T-helper 1 cell treated with Interleukin-12 subunit alpha and Interleukin-12 subunit beta and Interleukin-4 antibody, amounts not matched to agents 30 ng/mL and 1 ng/mL, for 36 hours (primary cell): ENCODE results near the gene SH3BP4. TPM values are rescaled to one million over a fixed set of nuclear protein-coding genes. Genes with fewer than 3 reads are reported as not detected.

Experiments
- intact Hi-C: fragments of 100-400 bp; cut with micrococcal nuclease; formaldehyde crosslinking; loops from one replicate; pipeline ENCODE4 v1.15.1; 2024
- total RNA-seq: library from RNA; stranded (reverse); gene quantifications from 2 replicates; pipeline ENCODE4 v1.2.3, GENCODE V29; 2022

SH3BP4 gene
- total RNA-seq, 1 donor from 2014 or later: 0.12 TPM

DNA sequence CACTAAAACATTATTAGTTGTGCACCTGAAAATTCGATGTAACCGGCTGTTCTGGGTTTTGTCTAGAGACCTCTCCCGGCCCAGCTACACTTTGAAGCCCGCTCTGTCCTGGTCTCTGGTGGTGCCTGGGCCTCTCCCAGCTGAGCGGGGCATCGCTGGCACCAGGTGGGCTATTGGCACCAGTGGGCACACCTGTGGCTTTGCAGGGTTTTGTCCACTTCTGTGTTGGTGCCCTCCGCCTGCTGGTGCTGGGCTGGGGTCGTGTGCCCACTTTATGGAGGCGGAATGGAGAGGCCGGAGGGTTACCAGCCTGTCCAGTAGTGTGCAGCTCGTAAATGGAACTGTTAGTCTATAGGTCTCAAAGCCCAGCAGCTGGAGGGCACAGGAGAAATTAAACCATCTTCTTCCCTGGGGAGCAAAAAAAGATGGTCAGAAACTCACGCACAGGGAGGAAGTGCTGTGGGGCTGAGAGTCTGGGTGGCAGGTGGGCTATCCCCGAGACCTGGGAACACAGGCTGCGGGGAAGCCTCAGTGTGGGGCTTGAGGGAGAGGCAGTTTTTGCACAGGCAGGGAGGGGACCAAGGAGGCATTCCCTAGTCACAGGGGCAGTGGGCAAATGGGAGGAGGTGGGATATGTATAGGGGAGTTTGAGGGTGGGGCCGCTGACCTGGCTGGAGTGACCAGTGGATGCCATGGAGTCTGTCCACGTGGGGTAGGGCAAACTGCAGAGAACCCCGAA, 30.4 kb downstream of the SH3BP4 start:
- intact Hi-C loops: no loop called here

DNA sequence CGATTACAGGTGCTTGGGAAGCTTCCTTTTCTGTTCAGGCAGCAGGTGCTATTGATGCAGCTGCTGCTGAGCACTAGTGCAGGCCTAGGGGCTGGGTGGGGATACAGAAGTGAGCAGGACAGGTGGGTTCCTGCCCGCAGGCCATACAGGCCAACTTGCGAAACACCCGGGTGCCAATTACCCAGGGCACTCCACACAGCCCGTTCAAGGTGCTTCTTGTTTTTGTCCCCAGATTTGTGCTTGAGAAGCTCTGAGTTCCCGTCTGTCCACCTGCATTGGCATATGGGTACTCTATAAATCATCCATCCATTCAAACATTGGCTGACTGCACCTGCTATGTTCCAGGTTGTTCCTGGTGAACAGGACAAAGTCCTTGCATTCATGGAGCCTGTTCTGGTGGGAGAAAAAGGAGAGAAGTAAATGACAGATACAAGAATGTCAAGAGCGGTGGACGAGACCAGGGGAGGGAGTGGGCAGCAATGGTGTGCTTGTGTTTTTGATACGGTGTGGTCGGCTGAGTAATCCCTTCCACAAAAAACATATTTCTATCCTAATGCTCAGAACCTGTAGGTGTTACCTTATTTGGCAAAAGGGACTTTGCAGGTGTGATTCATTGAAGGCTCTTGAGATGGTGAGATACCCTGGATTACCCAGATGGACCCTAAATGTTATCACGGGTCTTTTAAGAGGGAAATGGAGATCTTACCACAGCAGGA, 31.4 kb downstream of the SH3BP4 start:
- intact Hi-C loops: no loop called here

DNA sequence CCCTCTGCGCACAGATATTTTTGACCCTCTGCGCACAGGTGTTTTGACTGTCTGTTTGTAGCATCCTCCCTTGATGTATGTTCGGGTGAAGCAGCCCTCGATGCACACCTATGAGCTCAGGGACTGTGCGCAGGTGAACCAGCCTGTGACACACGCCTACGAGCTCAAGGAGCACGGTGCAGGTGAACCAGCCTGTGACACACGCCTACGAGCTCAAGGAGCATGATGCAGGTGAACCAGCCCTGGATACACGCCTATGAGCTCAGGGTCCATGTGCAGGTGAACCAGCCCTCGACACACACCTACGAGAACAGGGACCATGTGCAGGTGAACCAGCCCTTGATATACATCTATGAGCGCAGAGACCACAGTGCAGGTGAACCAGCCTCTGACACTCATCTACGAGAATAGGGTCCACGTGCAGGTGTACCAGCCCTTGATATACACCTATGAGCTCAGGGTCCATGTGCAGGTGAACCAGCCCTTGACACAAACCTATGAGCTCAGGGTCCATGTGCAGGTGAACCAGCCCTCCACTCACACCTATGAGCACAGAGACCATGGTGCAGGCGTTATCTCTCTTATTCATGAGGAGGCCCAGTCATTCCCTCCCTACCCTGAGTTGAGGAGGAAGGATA, 33.9 kb downstream of the SH3BP4 start:
- intact Hi-C loops: no loop called here

DNA sequence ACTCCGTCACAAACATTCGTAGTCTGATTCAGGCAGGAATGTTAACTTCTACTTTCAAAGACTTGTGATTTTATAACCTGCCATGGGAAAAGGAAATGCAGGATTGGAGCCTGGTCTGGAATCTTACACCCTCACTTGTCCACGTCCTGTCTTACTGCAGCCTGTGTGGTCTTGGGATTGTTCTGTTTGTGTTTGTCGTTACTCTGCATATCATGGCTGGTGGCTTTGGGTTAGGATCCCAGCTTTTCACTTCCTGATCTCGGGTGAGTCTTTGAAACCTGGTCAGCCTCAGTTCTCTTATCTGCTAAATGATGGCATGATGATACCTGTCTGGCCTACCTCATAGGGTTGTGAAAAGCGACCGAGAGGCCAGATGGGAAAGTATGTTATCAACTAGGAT, 34.6 kb downstream of the SH3BP4 start:
- intact Hi-C loops: no loop called here

DNA sequence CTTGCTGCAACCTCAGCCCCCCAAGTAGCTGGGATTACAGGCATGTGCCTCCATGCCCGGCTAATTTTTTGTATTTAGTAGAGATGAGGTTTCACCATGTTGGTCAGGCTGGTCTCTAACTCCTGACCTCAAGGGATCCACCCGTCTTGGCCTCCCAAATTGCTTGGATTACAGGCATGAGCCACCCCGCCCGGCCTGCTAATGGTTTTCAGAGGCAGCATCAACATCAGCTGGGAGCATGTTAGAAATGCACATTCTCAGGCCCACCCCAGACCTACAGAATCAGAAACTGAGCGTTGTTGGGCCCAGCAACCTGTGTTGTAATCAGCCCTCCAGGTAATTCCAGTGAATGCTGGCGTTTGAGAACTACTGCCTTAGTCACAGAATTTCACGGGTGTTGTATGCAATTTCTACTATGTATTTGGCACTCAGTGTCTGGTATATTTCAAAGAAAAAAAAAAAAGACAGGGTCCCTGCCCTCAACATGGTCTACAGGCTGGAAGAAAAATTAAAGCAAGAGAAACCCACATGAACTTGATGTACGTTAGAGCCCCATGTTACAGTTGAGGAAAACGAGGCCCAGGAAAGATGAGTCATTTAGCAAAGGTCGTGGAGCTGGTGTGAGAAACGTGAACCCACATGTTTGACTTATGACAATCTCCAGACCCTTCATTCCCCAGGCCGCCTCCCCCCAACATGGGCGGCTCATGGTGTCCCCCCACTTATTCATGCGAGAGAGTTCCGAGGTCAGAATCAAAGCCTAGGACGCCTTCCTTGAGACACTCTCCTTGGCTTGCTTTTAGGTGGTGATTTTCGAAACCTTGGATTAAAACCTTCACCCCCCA, 35.3 kb downstream of the SH3BP4 start:
- intact Hi-C loops: no loop called here

DNA sequence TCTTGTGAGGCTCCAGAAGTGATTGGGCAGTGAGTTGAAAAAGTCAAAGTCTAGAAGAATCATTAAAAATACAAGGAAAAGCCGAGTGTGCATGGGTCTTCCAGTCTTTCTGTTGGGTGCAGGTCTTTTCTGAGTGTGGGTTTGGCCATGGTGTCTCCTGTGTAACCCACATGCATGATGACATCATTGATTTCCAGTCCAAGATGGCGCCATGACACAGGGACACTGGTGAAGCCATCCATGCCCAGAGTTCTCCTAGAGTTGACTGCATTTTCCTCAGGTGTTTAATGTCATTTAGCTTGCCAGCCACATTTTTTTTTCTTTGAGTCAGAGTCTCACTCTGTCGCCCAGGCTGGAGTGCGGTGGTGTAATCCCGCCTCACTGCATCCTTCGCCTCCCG, 35.9 kb downstream of the SH3BP4 start:
- intact Hi-C loops: no loop called here

DNA sequence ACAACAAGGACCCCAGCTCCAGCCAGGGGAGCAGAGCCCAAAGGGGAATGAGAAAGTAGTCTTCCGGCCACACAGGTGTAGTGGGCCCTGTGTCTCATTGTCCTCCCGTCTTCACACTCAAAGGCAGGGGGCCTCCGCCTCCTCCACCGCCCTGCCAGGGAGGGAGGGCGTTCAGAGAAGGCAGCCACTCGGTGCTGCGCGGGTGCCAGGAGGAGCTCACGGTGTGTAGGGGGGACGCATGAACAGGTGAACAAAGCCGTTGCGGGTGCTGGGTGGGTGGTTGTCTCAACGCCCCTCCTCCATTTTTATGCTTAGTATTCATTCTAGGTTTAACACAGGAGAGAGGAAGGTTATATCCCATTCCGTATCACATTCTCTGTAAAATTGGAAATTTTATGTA, 36.7 kb downstream of the SH3BP4 start:
- intact Hi-C loops: no loop called here

DNA sequence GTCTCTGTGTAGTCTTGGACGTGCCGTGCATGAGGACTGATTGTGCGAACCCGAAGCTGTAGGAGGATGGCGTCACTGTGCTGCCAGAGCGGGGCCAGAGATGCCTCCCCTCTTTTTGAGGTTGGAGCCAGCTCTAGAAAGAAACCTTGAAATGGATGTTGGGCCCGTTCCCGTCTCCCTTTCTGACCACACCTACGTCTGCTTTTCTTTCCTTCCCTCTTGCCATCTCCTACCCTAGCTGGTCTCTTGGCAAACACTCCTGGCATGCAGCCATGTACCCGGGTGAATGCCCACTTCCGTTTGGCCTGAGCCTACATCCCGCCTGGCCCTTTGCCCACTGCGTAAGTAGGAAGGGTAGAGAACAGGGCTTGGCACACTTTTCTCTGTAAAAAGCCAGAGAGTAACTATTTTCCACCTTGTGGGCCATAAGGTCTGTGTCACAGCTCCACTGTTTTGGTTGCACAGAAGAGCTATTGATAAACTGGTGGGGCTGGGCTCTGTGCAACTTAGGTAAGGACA, 37.4 kb downstream of the SH3BP4 start:
- intact Hi-C loops: no loop called here

DNA sequence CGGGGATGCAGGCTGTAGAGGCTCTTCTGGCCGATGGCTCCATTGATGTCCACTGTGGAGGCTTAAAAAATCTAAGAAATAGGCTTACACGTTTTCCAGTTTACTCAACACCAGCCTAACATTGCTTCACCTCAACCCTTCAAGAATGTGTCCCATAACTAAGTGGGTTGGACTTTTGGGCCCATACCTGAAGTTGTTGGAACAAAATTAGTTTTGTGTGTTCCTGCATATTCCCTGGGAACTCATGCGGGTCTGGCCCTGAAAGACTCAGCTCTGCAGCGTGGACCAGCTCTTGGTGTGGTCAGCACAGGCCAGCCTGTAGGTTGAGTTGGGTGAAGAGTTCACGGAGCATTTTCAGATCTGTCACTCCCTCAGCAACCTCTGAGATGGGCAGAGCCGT, 38.5 kb downstream of the SH3BP4 start:
- intact Hi-C loops: no loop called here

DNA sequence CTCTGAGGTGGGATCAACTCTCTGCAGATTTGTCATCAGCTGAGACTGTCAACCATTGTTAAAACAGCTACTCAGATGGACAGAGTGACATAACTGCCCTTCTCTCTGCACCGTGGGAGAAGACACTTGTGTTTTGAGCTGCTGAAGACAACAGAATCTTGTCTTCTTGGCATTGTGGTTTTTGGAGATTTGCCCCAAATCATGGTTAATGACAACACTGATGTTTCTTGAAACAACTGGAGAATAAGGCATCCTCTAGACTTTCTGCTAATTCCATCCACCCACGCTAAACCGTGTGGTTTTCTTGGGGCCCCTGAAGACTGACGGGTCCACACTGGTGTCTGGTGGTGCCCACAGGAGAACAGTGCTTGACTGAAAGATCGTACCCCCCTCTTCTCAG, 39.5 kb downstream of the SH3BP4 start:
- intact Hi-C loops: no loop called here

DNA sequence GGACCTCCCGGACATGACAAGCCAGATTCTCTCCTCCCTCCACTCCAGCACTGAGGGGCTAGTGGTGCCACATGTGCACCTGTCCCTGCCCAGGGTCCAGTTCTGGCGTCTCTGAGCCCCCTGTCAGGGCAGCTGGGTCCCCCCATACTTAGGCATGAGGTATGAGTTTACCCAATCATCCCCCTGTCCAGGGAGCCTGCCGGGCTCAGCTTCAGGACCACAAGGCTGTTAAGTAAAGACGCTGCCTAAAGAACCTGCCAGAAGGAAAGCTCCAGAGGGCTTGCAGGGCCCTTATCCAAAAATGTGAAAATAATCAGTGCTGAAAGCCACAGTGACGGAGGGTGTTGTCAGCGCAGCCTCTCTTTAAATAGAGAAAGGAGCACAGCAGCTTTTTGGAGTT, 40.0 kb downstream of the SH3BP4 start:
- intact Hi-C loops: no loop called here

DNA sequence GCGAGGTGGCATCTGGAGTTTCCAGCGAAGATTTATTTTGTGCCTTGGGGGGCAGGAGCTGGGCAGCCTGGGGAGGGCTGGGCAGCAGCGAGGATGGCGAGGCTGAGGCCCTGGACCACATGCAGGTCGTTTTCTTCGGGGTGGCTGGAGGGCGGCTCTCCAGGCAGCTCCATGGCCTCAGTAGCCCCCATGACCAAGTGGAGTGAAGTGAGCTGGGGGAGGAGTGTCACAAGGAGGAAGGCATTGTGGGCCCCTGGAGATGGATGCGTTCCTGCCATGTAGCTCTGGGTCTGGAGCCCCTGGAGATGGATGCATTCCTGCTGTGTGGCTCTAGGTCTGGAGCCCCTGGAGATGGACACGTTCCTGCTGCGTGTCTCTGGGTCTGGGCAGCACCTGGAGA, 40.4 kb downstream of the SH3BP4 start:
- intact Hi-C loops: no loop called here

DNA sequence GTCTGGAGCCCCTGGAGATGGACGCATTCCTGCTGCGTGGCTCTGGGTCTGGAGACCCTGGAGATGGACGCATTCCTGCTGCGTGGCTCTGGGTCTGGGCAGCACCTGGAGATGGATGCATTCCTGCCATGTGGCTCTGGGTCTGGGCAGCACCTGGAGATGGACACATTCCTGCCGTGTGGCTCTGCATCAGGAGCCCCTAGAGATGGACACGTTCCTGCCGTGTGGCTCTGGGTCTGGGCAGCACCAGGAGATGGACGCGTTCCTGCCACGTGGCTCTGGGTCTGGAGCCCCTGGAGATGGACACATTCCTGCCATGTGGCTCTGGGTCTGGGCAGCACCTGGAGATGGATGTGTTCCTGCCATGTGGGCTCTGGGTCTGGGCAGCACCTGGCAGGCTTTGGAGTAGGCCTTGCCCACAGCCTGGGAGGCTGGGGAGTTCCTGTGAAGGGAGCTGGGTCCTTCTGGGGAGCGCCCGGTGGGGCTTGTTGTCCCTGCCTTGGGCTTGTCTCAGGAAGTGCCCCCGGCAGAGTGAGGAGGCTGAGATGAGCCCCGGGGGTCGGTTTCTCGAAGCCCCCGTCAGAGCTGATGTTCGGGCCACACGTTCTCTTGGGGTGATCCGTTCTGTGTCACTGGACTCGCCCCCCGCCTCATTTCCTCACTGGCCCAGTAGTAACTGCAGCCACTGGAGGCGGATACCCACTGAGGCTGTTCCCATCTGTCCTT, 41.0 kb downstream of the SH3BP4 start:
- intact Hi-C loops: no loop called here

DNA sequence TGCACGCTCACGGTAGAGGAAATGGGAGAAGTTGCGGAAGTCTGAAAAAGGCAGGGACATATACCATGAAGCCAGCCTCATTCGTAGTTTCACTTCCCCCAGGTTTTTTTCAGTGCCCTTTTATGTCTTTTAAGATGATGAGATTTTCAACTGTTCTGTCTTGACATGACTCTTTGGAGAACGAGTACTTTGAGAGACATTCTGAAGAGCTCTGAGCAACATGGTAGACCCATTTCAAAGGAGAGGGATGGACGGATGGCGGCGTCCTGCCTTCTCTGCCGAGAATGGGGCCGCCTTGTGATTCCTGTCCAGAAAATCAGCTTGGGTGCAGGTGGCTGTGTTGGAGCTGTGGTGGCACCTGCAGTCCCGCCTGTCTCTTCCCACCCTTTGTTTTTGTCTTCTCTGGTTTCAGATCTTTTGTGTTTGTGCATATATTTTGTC, 41.7 kb downstream of the SH3BP4 start:
- intact Hi-C loops: no loop called here

DNA sequence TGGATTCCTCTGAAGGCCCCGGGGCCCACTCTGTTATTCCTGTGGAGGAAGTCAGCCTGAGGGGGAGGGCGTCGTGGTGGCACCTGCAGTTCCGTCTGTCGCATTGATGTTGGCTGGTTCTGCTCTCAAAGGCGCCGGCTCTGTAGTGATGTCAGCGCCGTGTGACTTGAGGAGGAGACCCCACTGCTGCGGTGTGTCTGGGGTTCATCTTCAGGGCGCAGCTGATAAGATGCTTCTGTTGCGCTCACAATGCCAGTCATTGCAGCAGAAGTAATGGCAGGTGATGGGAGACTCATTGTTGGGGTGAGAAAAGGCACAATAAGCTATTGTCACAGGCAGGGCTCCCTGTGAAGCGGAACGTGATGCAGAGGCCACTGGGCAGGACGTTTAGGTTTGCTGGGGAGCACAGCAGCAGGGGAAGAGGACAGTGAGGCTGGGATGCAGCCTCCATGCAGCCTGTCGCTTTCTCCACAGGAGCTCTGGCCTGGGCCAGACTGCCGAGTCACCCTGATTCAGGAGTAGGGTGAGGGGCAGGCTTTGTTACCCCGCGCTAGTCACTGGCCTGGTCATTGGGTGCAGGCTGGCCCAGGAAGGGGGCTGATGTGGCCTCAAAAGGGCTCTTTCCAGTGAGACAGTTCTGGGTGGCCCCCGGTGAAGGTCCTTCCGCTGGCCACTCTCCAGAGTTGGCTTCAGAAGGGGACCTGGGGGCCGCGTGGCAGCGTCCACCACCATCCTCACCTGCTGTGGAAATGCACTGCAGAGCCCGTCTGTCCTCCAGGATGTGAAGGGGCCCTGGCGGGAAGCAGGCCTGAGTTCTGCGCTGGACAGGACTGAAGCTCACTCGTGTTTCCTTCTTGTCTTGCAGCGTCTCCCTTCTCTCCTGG, 42.9 kb downstream of the SH3BP4 start:
- intact Hi-C loops: no loop called here

DNA sequence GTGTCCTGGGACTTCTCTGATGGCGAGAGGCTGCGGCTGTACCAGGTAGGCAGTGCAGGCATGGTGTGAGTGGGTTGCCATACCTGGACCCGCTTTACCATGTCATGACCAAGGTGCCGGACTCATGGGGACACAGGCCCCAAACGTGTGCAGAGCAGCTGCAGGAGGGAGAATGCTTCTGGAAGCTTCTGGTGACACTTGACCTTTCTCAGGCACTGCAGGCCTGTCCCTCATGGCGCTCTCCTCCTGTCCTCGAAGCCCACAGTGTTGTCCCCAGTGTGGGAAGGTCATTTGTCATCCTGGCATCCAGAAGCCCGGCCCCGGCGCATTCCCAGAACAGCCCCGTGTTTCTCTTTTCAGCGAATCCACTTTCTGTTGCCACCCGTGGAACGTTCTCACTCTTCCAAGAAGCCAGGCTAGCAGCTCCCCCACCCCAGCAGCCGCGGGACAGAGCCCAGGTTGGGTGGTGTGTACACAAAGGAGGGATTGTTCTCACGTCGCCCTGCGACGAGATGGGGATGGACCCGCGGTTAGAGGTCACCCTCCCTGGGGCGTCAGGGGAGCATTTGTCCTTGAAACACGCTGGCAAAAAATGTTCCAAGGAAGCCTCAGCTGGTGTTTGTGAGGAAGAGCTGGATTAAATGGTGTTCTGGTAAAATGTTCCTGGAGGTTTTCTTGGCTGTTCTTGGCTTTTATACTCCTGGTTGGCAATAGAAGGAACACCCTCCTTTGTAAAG, 43.7 kb downstream of the SH3BP4 start:
- intact Hi-C loops: no loop called here

DNA sequence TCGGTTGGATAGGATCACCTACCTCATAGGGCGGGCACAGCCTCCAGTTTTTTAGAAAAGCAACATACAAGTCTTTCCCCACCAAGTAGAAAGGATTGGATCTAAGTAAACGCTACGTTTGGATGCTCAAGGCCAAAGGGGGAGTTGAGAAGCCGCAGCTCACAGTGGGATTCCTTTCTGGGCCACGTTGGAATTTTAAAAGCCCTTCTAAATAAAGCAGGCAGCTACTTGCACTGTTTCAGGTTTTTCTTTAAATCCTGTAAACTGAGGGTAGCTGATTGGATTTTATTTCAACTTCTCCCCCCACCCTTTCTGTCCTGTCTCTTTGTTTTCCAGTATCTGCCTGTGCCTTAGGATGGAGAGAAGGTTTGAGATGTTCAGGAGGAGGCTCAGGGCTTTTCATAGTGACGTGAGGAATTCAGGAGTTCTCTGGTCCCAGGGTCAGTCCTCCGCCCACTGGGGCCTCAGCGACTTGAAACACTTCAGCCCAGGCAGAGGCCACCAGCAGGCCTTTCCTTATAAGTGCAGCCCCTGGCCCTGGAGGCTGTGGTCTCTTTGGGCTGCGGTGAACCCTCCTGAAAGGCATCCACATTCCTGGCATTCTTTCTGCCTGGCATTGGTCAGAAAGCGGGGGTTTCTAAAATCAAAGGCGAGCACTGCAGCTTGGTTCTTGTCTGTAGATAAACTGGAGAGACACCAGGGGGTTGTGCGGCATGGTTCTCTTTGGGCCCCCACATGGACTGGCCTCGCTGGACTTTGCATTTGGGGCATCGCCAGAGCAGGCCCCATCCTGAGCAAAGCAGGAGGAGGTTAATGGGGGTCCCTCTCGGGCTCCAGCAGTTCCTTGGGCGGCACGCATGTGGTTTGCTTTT, 44.5 kb downstream of the SH3BP4 start:
- intact Hi-C loops: no loop called here

DNA sequence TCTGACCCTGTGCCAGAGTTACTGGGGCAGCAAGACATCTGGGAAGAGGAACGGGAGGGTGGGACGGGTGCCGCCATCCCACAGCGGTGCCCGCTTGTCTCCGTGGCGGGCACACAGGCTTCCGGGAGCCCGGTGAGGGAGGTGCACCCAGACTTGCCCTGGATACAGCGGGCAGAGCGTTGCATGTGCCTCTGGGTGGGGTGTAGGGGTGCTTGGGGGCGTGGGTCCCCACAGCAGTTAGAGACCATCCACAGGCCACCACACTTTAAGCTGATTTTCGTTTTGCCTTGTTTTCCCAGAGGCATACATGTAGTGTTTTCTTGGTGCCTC, 45.1 kb downstream of the SH3BP4 start:
- intact Hi-C loops: no loop called here
